Mesenteric fat pad (tissue), 1 donor: ENCODE data around the gene RGS10. TPM values are rescaled to one million over a fixed set of nuclear protein-coding genes. Genes with fewer than 3 reads are reported as not detected.

ENCODE experiments used
- DNase-seq: peaks from one replicate; pipeline ENCODE4 v3.0.0-alpha.2; 2020; ENCODE audit warnings: low spot score
- total RNA-seq: library from RNA; stranded (reverse); fragmentation: NEBNext Ultra II Directional; extraction: Animal tissue kit (Norgen Biotek cat#: 25700); gene quantifications from one replicate; pipeline ENCODE4 v1.2.1, GENCODE V29; 2021
- donor health status: DM: yes; HTN: yes; CAD: no.

RGS10 gene
- total RNA-seq, 1 donor from 2014 or later = 18.1 TPM

- DNase-seq = no peak
Measured at GRCh38 chr10:119498889-119499676, 43.4 kb downstream of the RGS10 start.

- DNase-seq = no peak
Measured at GRCh38 chr10:119497243-119497642, 45.3 kb downstream of the RGS10 start.

- no peak for DNase-seq
Measured at GRCh38 chr10:119496273-119496672, 46.2 kb downstream of the RGS10 start.

GRCh38 chr10:119495545-119495944, 47.0 kb downstream of the RGS10 start:
- DNase-seq = no peak

GRCh38 chr10:119495021-119495505, 47.5 kb downstream of the RGS10 start:
- no peak for DNase-seq

GRCh38 chr10:119494236-119495020, 48.1 kb downstream of the RGS10 start:
- DNase-seq = no peak

GRCh38 chr10:119493155-119493554, 49.4 kb downstream of the RGS10 start:
- no peak for DNase-seq

- no peak for DNase-seq
Measured at GRCh38 chr10:119491966-119492757, 50.4 kb downstream of the RGS10 start.

GRCh38 chr10:119489991-119490326, 52.6 kb downstream of the RGS10 start:
- no peak for DNase-seq

- DNase-seq = no peak
Measured at GRCh38 chr10:119488675-119489074, 53.8 kb downstream of the RGS10 start.

- no peak for DNase-seq
Measured at GRCh38 chr10:119483839-119484238, 58.7 kb downstream of the RGS10 start.

GRCh38 chr10:119483001-119483400, 59.5 kb downstream of the RGS10 start:
- DNase-seq = no peak

- no peak for DNase-seq
Measured at GRCh38 chr10:119481781-119482426, 60.6 kb downstream of the RGS10 start.

- DNase-seq = no peak
Measured at GRCh38 chr10:119480667-119481066, 61.9 kb downstream of the RGS10 start.

GRCh38 chr10:119479532-119479931, 63.0 kb downstream of the RGS10 start:
- no peak for DNase-seq

- DNase-seq = no peak
Measured at GRCh38 chr10:119478811-119479341, 63.6 kb downstream of the RGS10 start.

- no peak for DNase-seq
Measured at GRCh38 chr10:119478111-119478802, 64.3 kb downstream of the RGS10 start.

GRCh38 chr10:119477444-119477843, 65.1 kb downstream of the RGS10 start:
- no peak for DNase-seq

- no peak for DNase-seq
Measured at GRCh38 chr10:119474606-119475005, 67.9 kb downstream of the RGS10 start.

GRCh38 chr10:119473771-119474170, 68.7 kb downstream of the RGS10 start:
- DNase-seq = no peak
